Measurements from ENCODE around the gene APCDD1L.
"Not testable (repeated sequence)": the region's sequence is repeated elsewhere in the genome, so short reads cannot be mapped to it uniquely, and the experiment has no call there.

Gene APCDD1L

GRCh38 chr20:58513580-58514285, 1.5 kb downstream of the APCDD1L start:
- no peak for DNase-seq

- DNase-seq = no peak
Measured at GRCh38 chr20:58512808-58513552, 2.2 kb downstream of the APCDD1L start.

- DNase-seq = no peak
Measured at GRCh38 chr20:58511861-58512260, 3.3 kb downstream of the APCDD1L start.

- no peak for DNase-seq
Measured at GRCh38 chr20:58511364-58511763, 3.8 kb downstream of the APCDD1L start.

- DNase-seq = no peak
Measured at GRCh38 chr20:58510921-58511320, 4.3 kb downstream of the APCDD1L start.

GRCh38 chr20:58508762-58509395, 6.3 kb downstream of the APCDD1L start:
- no peak for DNase-seq

GRCh38 chr20:58506999-58507398, 8.2 kb downstream of the APCDD1L start:
- not testable (repeated sequence) for DNase-seq

- no peak for DNase-seq
Measured at GRCh38 chr20:58504566-58504965, 10.6 kb downstream of the APCDD1L start.

GRCh38 chr20:58503668-58504067, 11.5 kb downstream of the APCDD1L start:
- DNase-seq = no peak

- no peak for DNase-seq
Measured at GRCh38 chr20:58500256-58500655, 14.9 kb downstream of the APCDD1L start.

GRCh38 chr20:58498470-58499068, 16.6 kb downstream of the APCDD1L start:
- no peak for DNase-seq

GRCh38 chr20:58497724-58498469, 17.3 kb downstream of the APCDD1L start:
- no peak for DNase-seq

GRCh38 chr20:58497076-58497641, 18.0 kb downstream of the APCDD1L start:
- no peak for DNase-seq

- no peak for DNase-seq
Measured at GRCh38 chr20:58496429-58496769, 18.8 kb downstream of the APCDD1L start.

- DNase-seq = no peak
Measured at GRCh38 chr20:58495623-58496428, 19.4 kb downstream of the APCDD1L start.

- DNase-seq = no peak
Measured at GRCh38 chr20:58494923-58495622, 20.1 kb downstream of the APCDD1L start.

GRCh38 chr20:58492795-58493524, 22.2 kb downstream of the APCDD1L start:
- DNase-seq = no peak

GRCh38 chr20:58492074-58492718, 23.0 kb downstream of the APCDD1L start:
- DNase-seq = no peak

GRCh38 chr20:58486207-58486606, 29.0 kb downstream of the APCDD1L start:
- no peak for DNase-seq

- no peak for DNase-seq
Measured at GRCh38 chr20:58485393-58485792, 29.8 kb downstream of the APCDD1L start.

Data from suppressor macrophage treated with lipopolysaccharide for 4 hours (primary cell).